Hepatic stellate cell (primary cell): ENCODE data around the gene LYPD6.
A peak's percentile ranks its signal among the peaks of the same experiment; 100 is the strongest.
"Not testable (repeated sequence)": the region's sequence is repeated elsewhere in the genome, so short reads cannot be mapped to it uniquely, and the experiment has no call there.

ENCODE experiments used
- DNase-seq: peaks from one replicate; pipeline ENCODE4 v3.0.0; 2011; ENCODE audit warnings: low spot score

LYPD6 gene

DNA sequence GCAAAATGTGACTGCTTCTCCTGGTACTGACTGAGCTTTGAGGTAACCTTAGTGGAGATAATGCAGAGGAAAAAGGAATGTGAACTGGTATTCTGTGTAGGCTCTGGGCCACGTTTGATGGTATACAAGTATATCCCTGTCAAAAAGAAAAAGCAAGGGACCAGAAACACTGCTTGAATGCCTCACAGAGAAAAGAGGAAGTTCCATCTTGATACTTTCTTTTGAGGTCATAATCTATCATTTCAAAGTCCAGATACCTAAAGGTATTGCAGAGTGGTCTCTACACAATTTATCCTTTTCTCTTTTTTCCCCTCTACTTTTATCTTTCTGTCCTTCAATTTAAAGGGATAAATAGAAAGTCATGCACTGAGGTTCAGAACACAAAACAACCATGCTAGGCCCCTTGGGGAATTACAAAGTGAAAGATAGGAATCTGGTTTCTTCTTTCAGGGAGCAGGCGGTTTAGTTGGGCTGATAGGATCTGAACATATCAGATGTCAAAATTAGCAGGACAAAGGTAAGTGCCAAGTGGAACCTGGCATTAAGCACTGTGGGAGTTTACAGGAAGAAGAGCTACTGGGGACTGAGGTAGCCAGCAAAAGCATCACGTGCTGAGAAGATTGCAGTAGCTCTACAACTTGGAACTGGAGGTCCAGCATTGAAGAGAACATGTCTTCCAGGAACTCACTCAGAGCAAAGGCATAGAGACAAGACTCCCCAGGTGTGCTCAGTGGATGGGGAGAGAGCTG is 121.2 kb downstream of the LYPD6 start:
- no peak for DNase-seq

DNA sequence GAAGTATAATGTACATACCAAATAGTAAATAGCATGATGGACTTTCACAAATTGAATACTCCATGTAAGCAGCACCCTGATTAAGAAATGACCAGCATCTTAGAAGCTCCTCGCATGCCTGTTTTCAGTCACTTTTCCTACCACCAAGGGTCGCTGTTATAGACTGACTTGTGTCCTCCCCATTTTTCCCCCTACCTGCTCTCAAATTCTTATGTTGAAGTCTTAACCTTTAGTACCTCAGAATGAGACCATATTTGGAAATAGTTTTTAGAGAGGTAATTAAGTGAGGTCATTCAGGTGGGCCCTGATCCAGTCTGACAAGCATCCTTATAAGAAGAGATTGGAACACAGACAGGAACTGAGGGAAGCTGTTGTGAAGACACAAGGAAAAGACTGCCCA is 125.9 kb downstream of the LYPD6 start:
- DNase-seq, result no peak

DNA sequence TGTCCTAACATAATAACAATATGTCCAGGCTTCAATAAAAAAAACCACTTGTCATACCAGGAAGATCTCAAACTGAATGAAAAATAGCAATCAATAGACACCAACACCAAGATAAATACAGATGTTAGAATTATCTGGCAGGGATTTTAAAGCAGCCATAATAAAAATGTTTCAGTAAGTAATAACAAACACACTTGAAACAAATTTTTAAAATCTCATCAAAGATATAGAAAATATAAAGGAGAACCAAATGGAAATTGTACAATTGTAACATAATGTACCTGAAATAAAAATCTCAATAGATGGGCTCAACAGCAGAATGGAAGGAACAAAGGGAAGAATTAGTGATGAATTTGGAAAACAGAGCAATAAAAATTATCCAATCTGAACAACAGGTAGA is 128.1 kb downstream of the LYPD6 start:
- DNase-seq, result no peak

DNA sequence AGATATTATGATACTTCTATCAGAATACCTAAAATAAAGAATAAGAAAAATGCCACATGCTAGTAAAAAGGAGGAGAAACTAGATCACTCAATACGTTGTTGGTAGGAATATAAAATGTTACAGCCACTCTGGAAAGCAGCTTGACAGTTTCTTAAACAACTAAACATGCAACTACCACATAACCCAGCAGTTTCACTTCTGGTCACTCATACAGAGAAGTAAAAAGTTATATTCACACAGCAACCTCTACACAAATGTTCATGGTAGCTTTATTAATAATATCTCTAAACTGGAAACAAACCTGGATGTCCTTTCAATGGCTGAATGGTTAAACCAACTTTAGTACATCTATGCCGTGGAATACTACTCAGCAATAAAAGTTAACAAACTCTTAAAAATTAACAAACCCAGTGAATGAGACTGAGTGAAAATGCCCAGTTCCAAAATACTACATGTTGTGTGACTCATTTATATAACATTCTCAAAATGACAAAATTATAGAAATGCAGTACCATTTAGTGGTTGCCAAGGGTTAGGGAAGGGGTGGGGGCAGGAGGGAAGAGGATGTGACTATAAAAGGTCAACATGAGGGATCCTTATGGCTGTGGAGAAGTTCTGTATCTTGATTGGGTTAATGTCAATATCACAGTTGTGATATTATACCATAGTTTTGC is 133.1 kb downstream of the LYPD6 start:
- DNase-seq, result no peak

- DNase-seq, result no peak
These were observed 134.0 kb downstream of the LYPD6 start for GRCh38 chr2:149464396-149464795.

GRCh38 chr2:149465873-149466272 is 135.5 kb downstream of the LYPD6 start:
- DNase-seq, result no peak

DNA sequence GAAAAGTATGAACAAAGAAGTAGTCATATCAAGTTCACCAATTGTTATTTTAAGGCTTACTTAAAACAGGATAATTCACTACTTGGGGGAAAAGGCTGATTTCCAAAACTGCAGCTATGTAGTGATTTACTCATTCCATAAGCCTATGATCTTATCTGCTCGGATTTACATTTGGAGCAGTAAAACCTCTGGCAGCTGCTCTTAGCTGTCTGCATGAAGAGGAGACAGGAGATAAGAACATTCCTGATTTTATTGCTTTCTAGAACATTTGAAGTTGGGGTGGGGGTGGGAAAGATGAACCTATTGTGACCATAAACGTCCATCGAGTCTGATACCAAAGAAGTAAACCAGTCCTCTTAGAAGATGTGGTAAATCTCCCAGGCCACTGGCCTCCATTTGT is 136.2 kb downstream of the LYPD6 start:
- no peak for DNase-seq

- no peak for DNase-seq
These were observed 137.0 kb downstream of the LYPD6 start for GRCh38 chr2:149467436-149467835.

GRCh38 chr2:149468636-149469035 is 138.2 kb downstream of the LYPD6 start:
- DNase-seq, result no peak

GRCh38 chr2:149470046-149470445 is 139.7 kb downstream of the LYPD6 start:
- no peak for DNase-seq

- no peak for DNase-seq
These were observed 142.0 kb downstream of the LYPD6 start for GRCh38 chr2:149472413-149472812.

- DNase-seq, result no peak
These were observed 142.7 kb downstream of the LYPD6 start for GRCh38 chr2:149473068-149473467.

DNA sequence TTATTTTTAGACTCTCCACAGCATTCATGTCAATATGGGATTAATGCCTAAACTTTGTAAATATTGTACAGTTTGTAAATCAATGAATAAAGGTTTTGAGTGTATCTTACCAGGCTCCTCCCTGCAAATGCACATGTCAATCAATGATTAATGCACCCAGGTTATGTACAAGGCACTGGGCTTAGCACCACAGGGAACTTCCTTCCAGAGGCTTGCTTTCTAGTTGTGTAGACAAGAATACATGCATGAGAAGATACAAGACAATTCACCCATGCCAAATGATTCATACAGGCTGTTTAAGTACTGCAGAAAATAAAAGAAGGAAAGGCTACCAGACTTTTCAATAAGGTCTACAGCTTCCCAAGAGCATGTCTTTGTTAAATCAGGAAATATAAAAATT is 143.1 kb downstream of the LYPD6 start:
- DNase-seq, result no peak

- peak; percentile 3 for DNase-seq
These were observed 152.7 kb downstream of the LYPD6 start for GRCh38 chr2:149483004-149483605.

DNA sequence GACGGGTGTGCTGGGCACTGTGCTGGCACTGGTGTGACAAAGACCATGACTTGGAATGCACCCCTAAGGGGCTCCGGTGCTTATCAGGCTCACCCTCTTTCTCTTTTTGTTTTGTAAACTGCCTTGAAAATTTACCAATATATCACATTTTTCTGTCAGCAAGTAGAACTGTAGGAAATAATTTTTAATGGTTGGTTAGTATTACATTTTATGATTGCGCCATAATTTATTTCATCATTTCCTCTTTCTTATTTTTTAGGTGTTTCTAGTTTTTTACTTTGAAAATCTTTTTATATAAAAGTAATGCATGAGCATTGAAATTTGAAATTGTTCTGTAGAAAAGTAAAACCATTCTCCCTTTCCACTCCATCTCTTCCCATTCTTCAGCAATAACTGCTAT is 156.3 kb downstream of the LYPD6 start:
- no peak for DNase-seq

GRCh38 chr2:149487189-149487588 is 156.8 kb downstream of the LYPD6 start:
- DNase-seq, result no peak

GRCh38 chr2:149488706-149489440 is 158.5 kb downstream of the LYPD6 start:
- no peak for DNase-seq

GRCh38 chr2:149489452-149489851 is 159.1 kb downstream of the LYPD6 start:
- no peak for DNase-seq

- peak; percentile 5 for DNase-seq
These were observed 159.9 kb downstream of the LYPD6 start for GRCh38 chr2:149490296-149490695.

- DNase-seq, result no peak
These were observed 162.5 kb downstream of the LYPD6 start for GRCh38 chr2:149492923-149493322.

DNA sequence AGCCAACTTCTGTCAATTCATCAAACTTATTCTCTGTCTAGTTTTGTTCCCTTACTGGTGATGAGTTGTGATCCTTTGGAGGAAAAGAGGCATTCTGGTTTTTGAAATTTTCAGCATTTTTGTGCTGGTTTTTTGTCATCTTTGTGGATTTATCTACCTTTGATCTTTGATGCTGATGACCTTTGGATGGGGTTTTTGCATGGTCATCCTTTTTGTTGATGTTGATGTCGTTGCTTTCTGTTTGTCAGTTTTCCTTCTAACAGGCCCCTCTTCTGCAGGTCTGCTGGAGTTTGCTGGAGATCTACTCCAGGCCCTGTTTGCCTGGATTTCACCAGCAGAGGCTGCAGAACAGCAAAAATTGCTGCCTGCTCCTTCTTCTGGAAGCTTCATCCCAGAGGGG is 168.8 kb downstream of the LYPD6 start:
- DNase-seq, result not testable (repeated sequence)

DNA sequence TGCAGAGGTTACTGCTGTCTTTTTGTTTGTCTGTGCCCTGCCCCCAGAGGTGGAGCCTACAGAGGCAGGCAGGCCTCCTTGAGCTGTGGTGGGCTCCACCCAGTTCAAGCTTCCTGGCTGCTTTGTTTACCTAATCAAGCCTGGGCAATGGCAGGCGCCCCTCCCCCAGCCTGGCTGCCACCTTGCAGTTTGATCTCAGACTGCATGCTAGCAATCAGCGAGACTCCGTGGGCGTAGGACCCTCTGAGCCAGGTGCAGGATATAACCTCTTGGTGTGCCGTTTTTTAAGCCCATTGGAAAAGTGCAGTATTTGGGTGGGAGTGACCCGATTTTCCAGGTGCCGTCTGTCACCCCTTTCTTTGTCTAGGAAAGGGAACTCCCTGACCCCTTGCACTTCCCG is 176.4 kb downstream of the LYPD6 start:
- DNase-seq, result not testable (repeated sequence)

DNA sequence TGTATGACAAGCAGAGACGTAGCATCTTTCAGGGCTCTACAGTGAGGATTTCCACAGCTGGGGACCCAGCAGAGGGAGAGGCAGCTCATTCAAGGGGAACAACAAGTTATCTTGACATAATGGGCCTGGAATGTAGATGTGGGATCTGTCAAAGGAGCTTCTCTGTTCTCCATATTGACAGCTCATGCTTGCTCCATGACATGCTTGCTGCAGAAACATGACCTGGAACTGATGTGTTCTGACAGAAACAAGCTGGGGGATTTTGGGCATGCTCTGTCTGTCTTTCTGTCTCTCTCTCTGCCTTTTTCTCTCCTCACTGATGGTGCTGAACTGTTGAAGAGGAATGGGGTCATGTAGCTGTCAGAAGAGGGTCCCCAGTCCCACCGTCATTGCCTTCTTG is 177.6 kb downstream of the LYPD6 start:
- DNase-seq, result no peak
